Measurements from ENCODE around the gene EFNA5.

Gene EFNA5

GRCh38 chr5:107612541-107612940 is 58.2 kb downstream of the EFNA5 start:
- H3K4me3 ChIP-seq (ENCODE audit: low read depth, low read length), result no peak overlapping the region
- DNase-seq (ENCODE audit: low read depth), result no peak

- DNase-seq (ENCODE audit: low read depth), result no peak
- H3K4me3 ChIP-seq (ENCODE audit: low read depth, low read length), result no peak overlapping the region
Measured at GRCh38 chr5:107610798-107611197, 59.9 kb downstream of the EFNA5 start.

- H3K4me3 ChIP-seq (ENCODE audit: low read depth, low read length), result no peak overlapping the region
- no peak for DNase-seq (ENCODE audit: low read depth)
Measured at GRCh38 chr5:107607671-107608345, 62.9 kb downstream of the EFNA5 start.

- no peak overlapping the region for H3K4me3 ChIP-seq (ENCODE audit: low read depth, low read length)
- no peak for DNase-seq (ENCODE audit: low read depth)
Measured at GRCh38 chr5:107607196-107607595, 63.5 kb downstream of the EFNA5 start.

GRCh38 chr5:107605596-107606125 is 65.1 kb downstream of the EFNA5 start:
- no peak overlapping the region for H3K4me3 ChIP-seq (ENCODE audit: low read depth, low read length)
- DNase-seq (ENCODE audit: low read depth), result no peak

- no peak overlapping the region for H3K4me3 ChIP-seq (ENCODE audit: low read depth, low read length)
- no peak for DNase-seq (ENCODE audit: low read depth)
Measured at GRCh38 chr5:107604990-107605389, 65.7 kb downstream of the EFNA5 start.

- no peak for DNase-seq (ENCODE audit: low read depth)
Measured at GRCh38 chr5:107604146-107604910, 66.4 kb downstream of the EFNA5 start.

GRCh38 chr5:107603349-107603748 is 67.4 kb downstream of the EFNA5 start:
- no peak for DNase-seq (ENCODE audit: low read depth)
- H3K4me3 ChIP-seq (ENCODE audit: low read depth, low read length), result no peak overlapping the region

More at GRCh38 chr5:107604146-107604910, 66.4 kb downstream of the EFNA5 start:
- H3K4me3 ChIP-seq (ENCODE audit: low read depth, low read length), result no peak overlapping the region

GRCh38 chr5:107602896-107603295 is 67.8 kb downstream of the EFNA5 start:
- DNase-seq (ENCODE audit: low read depth), result no peak
- no peak overlapping the region for H3K4me3 ChIP-seq (ENCODE audit: low read depth, low read length)

- H3K4me3 ChIP-seq (ENCODE audit: low read depth, low read length), result no peak overlapping the region
- DNase-seq (ENCODE audit: low read depth), result no peak
Measured at GRCh38 chr5:107601076-107601475, 69.7 kb downstream of the EFNA5 start.

GRCh38 chr5:107598958-107599357 is 71.8 kb downstream of the EFNA5 start:
- DNase-seq (ENCODE audit: low read depth), result no peak
- H3K4me3 ChIP-seq (ENCODE audit: low read depth, low read length), result no peak overlapping the region

GRCh38 chr5:107597803-107598202 is 72.9 kb downstream of the EFNA5 start:
- H3K4me3 ChIP-seq (ENCODE audit: low read depth, low read length), result no peak overlapping the region
- DNase-seq (ENCODE audit: low read depth), result no peak

GRCh38 chr5:107597247-107597646 is 73.5 kb downstream of the EFNA5 start:
- no peak for DNase-seq (ENCODE audit: low read depth)
- H3K4me3 ChIP-seq (ENCODE audit: low read depth, low read length), result no peak overlapping the region

GRCh38 chr5:107594253-107595045 is 76.3 kb downstream of the EFNA5 start:
- DNase-seq (ENCODE audit: low read depth), result no peak
- no peak overlapping the region for H3K4me3 ChIP-seq (ENCODE audit: low read depth, low read length)

- DNase-seq (ENCODE audit: low read depth), result peak; percentile 60
Measured at GRCh38 chr5:107593009-107593408, 77.7 kb downstream of the EFNA5 start.

GRCh38 chr5:107592515-107592914 is 78.2 kb downstream of the EFNA5 start:
- H3K4me3 ChIP-seq (ENCODE audit: low read depth, low read length), result no peak overlapping the region
- DNase-seq (ENCODE audit: low read depth), result no peak

More at GRCh38 chr5:107593009-107593408, 77.7 kb downstream of the EFNA5 start:
- no peak overlapping the region for H3K4me3 ChIP-seq (ENCODE audit: low read depth, low read length)

- no peak for DNase-seq (ENCODE audit: low read depth)
- H3K4me3 ChIP-seq (ENCODE audit: low read depth, low read length), result no peak overlapping the region
Measured at GRCh38 chr5:107590686-107591085, 80.1 kb downstream of the EFNA5 start.

- no peak overlapping the region for H3K4me3 ChIP-seq (ENCODE audit: low read depth, low read length)
- no peak for DNase-seq (ENCODE audit: low read depth)
Measured at GRCh38 chr5:107589520-107590193, 81.1 kb downstream of the EFNA5 start.

GRCh38 chr5:107582625-107583024 is 88.1 kb downstream of the EFNA5 start:
- H3K4me3 ChIP-seq (ENCODE audit: low read depth, low read length), result no peak overlapping the region
- no peak for DNase-seq (ENCODE audit: low read depth)
